ENCODE data around the gene TJP1. TPM values are rescaled to one million over a fixed set of nuclear protein-coding genes. Genes with fewer than 3 reads are reported as not detected.

Gene TJP1
- total RNA-seq, 1 experiment from 2014 or later, result 67.0 TPM

GRCh38 chr15:29792426-29793159, 29.7 kb downstream of the TJP1 start:
- no peak for DNase-seq

DNA sequence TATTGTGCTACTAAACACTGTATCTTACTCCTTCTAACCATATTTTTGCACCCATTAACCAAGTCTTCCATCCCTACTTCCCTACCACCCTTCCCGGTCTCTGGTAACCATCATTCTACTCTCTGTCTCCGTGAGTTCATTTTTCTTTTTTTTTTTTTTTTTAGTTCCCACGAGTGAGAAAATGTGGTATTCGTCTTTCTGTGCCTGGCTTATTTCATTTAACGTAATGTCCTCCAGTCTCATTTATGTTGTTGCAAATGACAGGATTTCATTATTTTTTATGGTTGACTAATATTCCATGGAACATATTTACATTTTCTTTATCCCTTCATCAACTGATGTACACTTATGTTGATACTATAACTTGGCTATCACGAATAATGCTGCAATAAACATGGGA, 31.7 kb downstream of the TJP1 start:
- H2AFZ ChIP-seq (ENCODE audit: low read length), result no peak overlapping the region
- no peaks in the 10 kb centered on the region for H3K9me3 ChIP-seq (ENCODE audit: low read length)
- intact Hi-C loops (cut with micrococcal nuclease), result no loop called here
- no peaks in the 10 kb centered on the region for H3K9me2 ChIP-seq (replicated peaks; ENCODE audit: low read length)
- ATAC-seq (no peak), DNase-seq (no peak)
- CTCF ChIA-PET, result no interaction called here
- H3K79me2 ChIP-seq (ENCODE audit: low read length), result peaks cover 80% of the 10 kb centered on the region
- H3K4me2 ChIP-seq (ENCODE audit: low read length), result no peak overlapping the region
- H4K20me1 ChIP-seq (ENCODE audit: low read length), result peaks cover 24% of the 10 kb centered on the region; the same call in 1 of the 2 replicates
- POLR2A ChIA-PET (ENCODE audit: unreplicated experiment), result no interaction called here
- peaks cover 33% of the 10 kb centered on the region for H3K36me3 ChIP-seq (ENCODE audit: low read depth, low read length)
- TF ChIP-seq CTCF (conservative IDR thresholded peaks at IDR 0.05; ENCODE audit: low read depth, low read length), result no peak
- no peak for TF ChIP-seq EZH2 (IDR thresholded peaks at IDR 0.05; ENCODE audit: low read length, unreplicated experiment)
- no peak for TF ChIP-seq EZH2phosphoT487 (IDR thresholded peaks at IDR 0.05; ENCODE audit: borderline replicate concordance, low read length)
- H3K9ac ChIP-seq (ENCODE audit: low read length), result no peak overlapping the region
- no peak overlapping the region for H3K4me3 ChIP-seq (ENCODE audit: low read length)
- H3F3A ChIP-seq (ENCODE audit: low read length, unreplicated experiment), result no peaks in the 10 kb centered on the region
- BruUV-seq (replicated peaks), result no TSS peak
- H3K27ac ChIP-seq (ENCODE audit: low read length), result no peak overlapping the region
- peaks cover 15% of the 10 kb centered on the region for H3K4me1 ChIP-seq (ENCODE audit: insufficient read depth, low read length)
- no peaks in the 10 kb centered on the region for H3K27me3 ChIP-seq (ENCODE audit: low read length)

More at GRCh38 chr15:29792426-29793159, 29.7 kb downstream of the TJP1 start:
- Histone ChIP-seq H3K9ac (ENCODE audit: low read length) (no peak overlapping the region), H3K9me3 (ENCODE audit: low read length) (no peaks in the 10 kb centered on the region), H3F3A (ENCODE audit: low read length, unreplicated experiment) (no peaks in the 10 kb centered on the region), H3K79me2 (ENCODE audit: low read length) (peaks cover 78% of the 10 kb centered on the region), H3K27me3 (ENCODE audit: low read length) (no peaks in the 10 kb centered on the region), H3K9me2 (replicated peaks; ENCODE audit: low read length) (no peaks in the 10 kb centered on the region), H3K36me3 (ENCODE audit: low read depth, low read length) (peaks cover 33% of the 10 kb centered on the region), H3K27ac (ENCODE audit: low read length) (no peak overlapping the region), H3K4me3 (ENCODE audit: low read length) (no peak overlapping the region), H3K4me1 (ENCODE audit: insufficient read depth, low read length) (peaks cover 15% of the 10 kb centered on the region), H3K4me2 (ENCODE audit: low read length) (no peak overlapping the region), H2AFZ (ENCODE audit: low read length) (no peak overlapping the region), H4K20me1 (ENCODE audit: low read length) (peaks cover 28% of the 10 kb centered on the region; the same call in 1 of the 2 replicates)
- no peak for ATAC-seq
- ChIA-PET CTCF (no interaction called here), POLR2A (ENCODE audit: unreplicated experiment) (no interaction called here)
- intact Hi-C loops (cut with micrococcal nuclease), result no loop called here
- TF ChIP-seq EZH2phosphoT487 (IDR thresholded peaks at IDR 0.05; ENCODE audit: borderline replicate concordance, low read length) (no peak), CTCF (conservative IDR thresholded peaks at IDR 0.05; ENCODE audit: low read depth, low read length) (no peak), EZH2 (IDR thresholded peaks at IDR 0.05; ENCODE audit: low read length, unreplicated experiment) (no peak)
- no TSS peak for BruUV-seq (replicated peaks)

GRCh38 chr15:29789871-29790270, 32.4 kb downstream of the TJP1 start:
- ATAC-seq, result peak; percentile 22; the same call in 1 of the 2 replicates
- no peak overlapping the region for H3K27ac ChIP-seq (ENCODE audit: low read length)
- no TSS peak for BruUV-seq (replicated peaks)

More at GRCh38 chr15:29789871-29790270, 32.4 kb downstream of the TJP1 start:
- no peaks in the 10 kb centered on the region for H3K9me3 ChIP-seq (ENCODE audit: low read length)
- ChIA-PET POLR2A (ENCODE audit: unreplicated experiment) (no interaction called here), CTCF (no interaction called here)
- intact Hi-C loops (cut with micrococcal nuclease), result no loop called here
- no peaks in the 10 kb centered on the region for H3K9me2 ChIP-seq (replicated peaks; ENCODE audit: low read length)
- H4K20me1 ChIP-seq (ENCODE audit: low read length), result peaks cover 26% of the 10 kb centered on the region; the same call in 1 of the 2 replicates
- TF ChIP-seq EZH2phosphoT487 (IDR thresholded peaks at IDR 0.05; ENCODE audit: borderline replicate concordance, low read length) (no peak), EZH2 (IDR thresholded peaks at IDR 0.05; ENCODE audit: low read length, unreplicated experiment) (no peak), CTCF (conservative IDR thresholded peaks at IDR 0.05; ENCODE audit: low read depth, low read length) (no peak)
- H3K4me3 ChIP-seq (ENCODE audit: low read length), result no peak overlapping the region
- no peak overlapping the region for H2AFZ ChIP-seq (ENCODE audit: low read length)
- H3K36me3 ChIP-seq (ENCODE audit: low read depth, low read length), result peaks cover 26% of the 10 kb centered on the region
- no peaks in the 10 kb centered on the region for H3K27me3 ChIP-seq (ENCODE audit: low read length)
- no peaks in the 10 kb centered on the region for H3F3A ChIP-seq (ENCODE audit: low read length, unreplicated experiment)
- H3K79me2 ChIP-seq (ENCODE audit: low read length), result peaks cover 80% of the 10 kb centered on the region
- H3K9ac ChIP-seq (ENCODE audit: low read length), result no peak overlapping the region
- no peak overlapping the region for H3K4me2 ChIP-seq (ENCODE audit: low read length)
- peaks cover 16% of the 10 kb centered on the region for H3K4me1 ChIP-seq (ENCODE audit: insufficient read depth, low read length)
- no peak for DNase-seq

Data from PC-3 (cell line).